NCI-H2196 (cell line): ENCODE measurements around the gene ZNF235.
"Not testable (repeated sequence)": the region's sequence is repeated elsewhere in the genome, so short reads cannot be mapped to it uniquely, and the experiment has no call there.

Experiments
- DNase-seq: peaks from one replicate; lab custom pipeline; 2025; ENCODE audit not compliant: unreplicated experiment; lab: John Stamatoyannopoulos, UW

The ZNF235 gene

GRCh38 chr19:44258136-44258535 lies 46.7 kb downstream of the ZNF235 start:
- no peak for DNase-seq

- DNase-seq = no peak
Measured at GRCh38 chr19:44255705-44256411, 49.0 kb downstream of the ZNF235 start.

GRCh38 chr19:44254496-44254895 lies 50.3 kb downstream of the ZNF235 start:
- no peak for DNase-seq

- DNase-seq = not testable (repeated sequence)
Measured at GRCh38 chr19:44253392-44253791, 51.4 kb downstream of the ZNF235 start.

GRCh38 chr19:44252332-44252731 lies 52.5 kb downstream of the ZNF235 start:
- not testable (repeated sequence) for DNase-seq

- no peak for DNase-seq
Measured at GRCh38 chr19:44236384-44236783, 68.4 kb downstream of the ZNF235 start.
